Left renal cortex interstitium (tissue), 4 donors: ENCODE measurements around the gene RUFY4. TPM values are rescaled to one million over a fixed set of nuclear protein-coding genes. Genes with fewer than 3 reads are reported as not detected.
"Not testable (repeated sequence)": the region's sequence is repeated elsewhere in the genome, so short reads cannot be mapped to it uniquely, and the experiment has no call there.

ENCODE experiments used
- DNase-seq, 4 donors: peaks; one replicate each; pipeline ENCODE4 v3.0.0-alpha.2; 2013; ENCODE audit warnings: low read depth in 4 of 4, low spot score in 2 of 4, missing footprints in 1 of 4
- polyA plus RNA-seq, 4 donors: library from polyadenylated mRNA; unstranded; fragments of 120-200 nt; gene quantifications; one replicate each; pipeline ENCODE4 v1.2.1, GENCODE V29; 2013; ENCODE audit not compliant: insufficient read length in 4 of 4

RUFY4 gene
- polyA plus RNA-seq, 4 donors: 0.13 to 0.27 TPM; not detected in 2

DNA sequence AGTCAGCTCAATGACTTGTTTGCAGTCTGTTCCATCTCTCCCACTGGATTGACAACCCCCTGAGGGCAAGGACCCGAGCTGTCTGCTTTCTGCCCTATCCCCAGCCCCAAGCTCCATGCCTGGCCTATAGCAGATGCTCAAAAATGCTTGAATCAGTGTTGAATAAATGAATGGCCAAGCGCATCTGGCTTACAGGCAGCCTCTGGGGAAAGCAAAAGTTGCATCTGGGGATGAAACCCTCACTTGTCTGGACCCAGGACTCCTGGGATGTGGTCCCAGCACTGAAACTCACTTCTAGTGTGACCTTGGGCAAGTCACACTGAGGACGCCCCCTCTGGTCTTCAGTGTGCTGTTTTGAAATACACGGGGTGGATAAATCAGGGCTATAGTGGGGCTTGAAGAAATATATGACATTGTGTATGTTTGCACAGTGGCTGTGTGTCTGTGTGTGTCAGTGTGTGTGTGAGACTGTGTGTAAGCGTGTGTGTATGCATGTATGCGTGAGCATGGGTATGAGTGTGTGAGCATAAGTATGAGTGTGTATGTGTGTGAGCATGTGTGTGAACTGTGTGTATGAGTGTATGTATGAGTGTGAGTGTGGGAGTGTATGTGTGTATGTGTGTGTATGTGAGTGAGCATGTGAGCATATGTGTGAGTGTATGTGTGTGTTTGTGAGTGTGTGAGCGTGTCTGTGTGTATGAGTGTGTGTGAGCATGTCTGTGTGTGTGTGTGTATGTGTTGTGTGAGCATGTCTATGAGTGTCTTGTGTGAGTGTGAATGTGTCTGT lies 38.5 kb upstream of the RUFY4 start:
- DNase-seq: no peak

DNA sequence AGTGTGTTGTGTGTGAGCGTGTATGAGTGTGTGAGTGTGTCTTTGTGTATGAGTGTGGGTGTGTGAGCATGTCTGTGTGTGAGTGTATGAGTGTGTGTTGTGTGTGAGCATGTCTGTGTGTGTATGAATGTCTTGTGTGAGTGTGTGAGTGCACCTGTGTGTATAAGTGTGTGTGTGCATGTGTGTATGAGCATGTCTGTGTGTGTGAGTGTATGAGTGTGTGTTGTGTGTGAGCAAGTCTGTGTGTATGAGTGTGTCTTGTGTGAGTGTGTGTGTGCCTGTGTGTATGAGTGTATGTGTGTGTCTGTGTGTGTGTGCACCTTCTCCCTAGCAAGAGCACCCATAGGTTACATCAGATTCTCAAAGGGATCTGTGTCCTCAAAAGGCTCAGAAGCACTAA lies 37.8 kb upstream of the RUFY4 start:
- DNase-seq: no peak

DNA sequence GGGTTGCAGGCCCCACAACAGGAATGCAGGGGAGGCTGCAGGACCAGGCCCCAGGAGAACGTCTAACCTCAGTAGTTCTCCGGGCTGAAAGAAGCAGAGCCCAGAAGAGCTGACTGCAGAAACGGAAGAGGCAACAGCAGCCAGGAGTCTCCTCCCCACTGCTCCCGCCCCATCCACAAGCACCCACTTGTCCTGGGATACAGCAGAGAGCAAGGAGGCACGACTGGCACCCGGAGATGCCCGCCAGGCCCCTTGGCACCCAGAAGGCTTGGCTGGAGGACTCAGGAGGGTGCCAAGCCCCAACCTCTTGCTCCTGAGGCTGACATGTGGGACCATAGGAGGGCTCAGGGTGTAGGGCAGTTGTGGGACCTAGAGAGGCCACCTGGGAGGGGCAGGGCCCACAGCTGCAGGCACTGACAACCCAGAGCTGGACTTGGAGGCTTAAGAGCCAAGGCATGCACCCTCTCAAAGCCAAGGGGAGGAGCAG lies 37.2 kb upstream of the RUFY4 start:
- no peak for DNase-seq

DNA sequence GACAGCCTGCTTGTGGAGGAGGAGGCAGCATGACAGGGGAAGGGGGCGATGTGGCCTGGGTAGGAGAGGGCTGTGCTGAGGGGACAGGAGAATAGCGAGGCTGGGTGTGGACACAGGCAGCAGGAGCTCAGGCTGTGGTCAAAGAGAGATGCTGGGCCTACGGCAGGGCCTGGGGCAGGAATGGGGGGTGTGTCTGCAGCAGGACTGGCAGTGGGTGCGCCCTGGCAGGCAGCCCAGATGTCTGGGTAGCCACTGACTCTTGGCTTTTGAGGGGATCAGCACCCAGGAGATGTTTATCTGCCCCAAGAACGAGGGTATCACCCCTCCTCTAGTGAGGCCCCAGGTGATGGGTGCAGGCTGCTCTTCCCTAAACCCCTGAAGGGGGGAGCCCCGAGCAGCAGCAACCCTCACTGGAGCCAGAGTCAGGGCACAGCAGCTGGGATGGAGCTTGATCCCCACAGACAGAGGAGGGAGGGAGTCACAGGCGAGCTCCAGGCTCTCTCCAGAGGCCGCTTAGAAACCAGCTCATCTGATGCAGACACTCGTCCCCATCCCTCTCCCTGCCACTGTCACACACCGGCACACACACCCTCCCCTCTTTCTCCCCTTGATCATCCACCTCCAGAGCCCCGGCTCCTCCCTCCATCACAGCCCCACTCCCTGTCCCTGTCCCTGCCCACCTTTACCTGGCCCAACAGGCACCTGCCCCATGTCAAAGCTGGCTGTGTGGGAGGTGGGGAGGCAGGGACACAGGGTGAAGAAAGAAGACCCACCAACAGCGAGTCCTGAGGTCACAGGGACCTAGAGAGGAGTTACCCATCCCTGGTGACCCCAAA lies 36.5 kb upstream of the RUFY4 start:
- DNase-seq: no peak

DNA sequence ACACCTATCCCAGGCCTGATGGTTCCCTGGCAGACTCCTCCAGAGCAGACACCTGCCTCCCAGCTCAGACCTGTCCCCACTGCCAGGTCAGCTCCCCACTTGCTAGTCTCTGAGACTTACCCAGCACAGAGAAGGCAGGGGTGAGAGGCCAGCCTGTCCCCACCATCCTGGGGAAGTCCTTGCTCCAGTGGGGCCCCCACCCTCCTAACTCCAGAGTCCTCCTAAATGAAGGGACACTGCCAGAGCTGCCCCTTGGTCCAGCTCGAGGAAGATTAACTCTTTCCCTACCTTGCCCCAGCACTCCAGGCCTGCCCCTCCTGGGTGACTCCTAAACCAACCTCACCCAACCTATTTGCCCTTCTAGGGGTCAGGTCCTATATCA lies 35.9 kb upstream of the RUFY4 start:
- DNase-seq: no peak

DNA sequence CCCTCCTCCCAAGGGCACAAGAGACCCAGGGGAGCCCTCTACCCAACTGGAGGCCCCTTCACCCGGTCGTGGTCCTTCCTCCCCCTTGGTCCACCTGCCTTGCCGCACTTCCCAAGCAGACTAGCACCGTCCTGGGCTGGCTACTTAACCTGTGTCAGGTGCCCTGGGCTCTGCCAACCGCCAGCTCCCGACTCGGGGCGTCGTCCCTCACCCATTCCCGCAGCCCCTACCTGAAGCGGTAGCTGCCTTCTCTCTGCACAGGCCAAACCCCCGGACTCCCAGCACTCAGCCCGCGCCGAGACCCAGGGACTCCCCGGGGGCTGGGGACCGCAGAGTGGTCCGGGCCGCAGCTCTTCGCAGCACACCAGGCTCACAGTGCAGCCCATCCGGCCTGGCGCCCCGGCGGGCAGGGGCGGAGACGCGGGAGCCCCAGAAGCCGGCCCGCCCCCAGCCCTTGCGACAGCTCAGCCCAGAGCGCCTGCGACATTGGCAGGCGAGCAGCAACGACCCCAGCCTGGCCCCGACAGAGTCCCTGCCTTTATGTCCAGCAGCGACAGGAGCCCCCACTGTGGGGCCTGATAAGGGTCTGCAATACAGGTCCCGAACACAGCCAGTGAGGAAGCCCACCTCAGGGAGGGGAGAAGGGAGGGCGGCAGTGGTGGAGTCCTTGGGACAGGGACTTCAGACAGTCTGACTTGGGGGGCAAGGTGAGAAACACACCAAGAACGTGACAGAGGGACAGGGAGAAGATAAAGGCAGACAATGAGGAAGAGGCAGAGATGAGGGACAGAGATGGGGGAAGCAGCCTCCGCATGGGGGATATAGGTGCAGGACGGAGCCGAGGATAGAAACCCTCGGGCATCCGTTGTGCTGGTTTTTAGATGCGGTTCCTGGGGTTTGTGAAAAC lies 35.2 kb upstream of the RUFY4 start:
- no peak for DNase-seq

DNA sequence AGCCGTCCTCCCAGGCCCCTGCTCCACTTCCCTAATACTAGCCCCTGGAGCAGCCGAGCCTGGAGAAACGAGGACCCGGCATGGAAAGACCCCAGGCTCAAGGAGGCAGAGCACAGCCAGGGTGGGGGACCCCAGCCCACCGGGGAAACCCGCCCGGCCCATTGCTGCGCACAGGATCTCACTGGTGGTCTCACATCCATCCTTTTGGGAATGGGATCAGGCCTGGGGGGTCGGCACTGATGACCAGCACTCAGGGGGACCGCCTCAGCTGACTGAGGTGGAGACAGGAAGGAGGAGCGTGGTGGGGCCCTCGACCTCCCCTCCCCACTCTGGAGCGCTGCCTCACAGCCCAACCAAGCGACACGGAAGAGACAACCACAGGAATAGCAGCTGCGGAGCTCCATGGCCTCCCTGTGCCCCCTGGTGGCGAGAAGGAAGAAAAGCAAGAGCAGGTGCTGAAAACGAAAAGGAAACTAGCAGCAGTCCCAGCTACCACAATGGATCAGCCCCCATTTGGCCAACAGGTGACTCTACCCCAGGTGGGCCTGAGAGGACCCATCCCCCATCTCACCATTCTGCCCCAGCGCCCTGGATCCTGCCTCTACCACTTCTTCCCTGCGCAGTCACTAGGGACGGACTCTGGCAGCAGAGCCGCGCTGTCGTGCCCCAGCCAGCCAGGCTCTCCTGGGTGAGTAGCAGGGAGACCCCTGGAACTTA lies 34.4 kb upstream of the RUFY4 start:
- peak in 1 of 4 donors; percentile 26 for DNase-seq

DNA sequence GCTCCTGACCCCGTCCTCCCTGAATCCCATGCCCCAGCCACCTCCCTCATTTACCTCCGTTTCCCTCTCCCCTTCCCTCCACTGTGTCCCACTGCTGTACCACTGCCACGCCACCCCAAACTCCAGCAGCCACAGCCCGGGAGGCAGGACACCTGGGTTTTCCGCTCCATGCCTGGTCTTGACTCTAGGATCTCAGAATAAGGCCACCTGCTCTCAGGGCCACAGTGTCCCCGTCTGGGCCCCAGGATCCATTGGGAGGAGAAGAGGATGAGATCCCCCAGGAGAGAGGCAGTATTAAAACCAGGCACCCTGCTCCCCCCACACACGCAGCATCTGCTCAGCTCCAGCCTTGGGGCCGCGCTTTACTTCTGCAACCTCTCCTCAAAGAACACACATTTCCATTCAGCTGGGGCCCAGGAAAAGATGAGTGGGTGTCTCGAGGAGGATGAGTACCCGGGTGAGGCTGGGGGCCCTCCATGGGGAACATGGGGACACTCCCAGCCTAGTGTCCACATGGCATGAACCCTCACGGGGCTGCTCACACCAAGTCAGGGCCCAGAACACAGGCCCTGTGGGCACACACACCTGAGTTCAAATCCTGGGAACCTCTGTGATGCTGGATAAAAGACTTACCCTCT lies 33.5 kb upstream of the RUFY4 start:
- DNase-seq: no peak

DNA sequence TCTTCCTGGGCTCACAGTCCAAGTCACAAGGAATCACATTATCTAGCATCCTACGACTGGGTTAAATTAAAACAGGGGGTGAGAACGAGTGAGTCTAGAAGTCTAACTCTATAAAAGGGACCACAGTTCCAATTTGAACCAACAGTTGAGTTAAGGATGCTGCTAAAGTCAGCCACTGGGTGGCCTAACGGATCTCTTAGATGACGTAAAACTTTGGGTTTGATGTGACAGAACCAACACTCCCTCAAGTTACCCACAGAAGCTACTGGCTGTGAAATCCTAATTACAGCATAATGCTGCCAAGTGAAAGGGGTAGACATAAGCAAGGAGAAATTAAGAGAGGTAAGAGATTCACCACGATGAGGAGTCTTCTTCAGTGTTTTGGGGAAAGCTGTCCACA lies 32.7 kb upstream of the RUFY4 start:
- no peak for DNase-seq

DNA sequence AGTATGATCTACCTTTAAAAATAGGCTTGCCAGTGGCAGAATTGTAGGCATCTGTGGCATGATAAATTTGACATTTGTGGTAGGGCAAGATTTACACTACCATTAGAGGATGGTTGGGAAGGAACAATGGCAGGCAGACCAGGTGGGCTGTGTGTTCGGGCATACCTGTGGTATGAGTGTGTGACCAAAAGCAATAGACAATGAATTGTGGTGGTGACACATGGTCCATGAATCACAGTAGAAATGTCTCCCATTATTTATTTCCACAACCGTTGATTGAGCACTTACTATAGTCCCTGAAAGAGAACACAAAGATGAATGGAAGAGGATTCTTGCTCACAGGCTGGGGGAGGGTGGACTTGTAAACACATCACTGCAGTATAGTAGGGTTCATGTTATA lies 29.9 kb upstream of the RUFY4 start:
- DNase-seq: no peak

DNA sequence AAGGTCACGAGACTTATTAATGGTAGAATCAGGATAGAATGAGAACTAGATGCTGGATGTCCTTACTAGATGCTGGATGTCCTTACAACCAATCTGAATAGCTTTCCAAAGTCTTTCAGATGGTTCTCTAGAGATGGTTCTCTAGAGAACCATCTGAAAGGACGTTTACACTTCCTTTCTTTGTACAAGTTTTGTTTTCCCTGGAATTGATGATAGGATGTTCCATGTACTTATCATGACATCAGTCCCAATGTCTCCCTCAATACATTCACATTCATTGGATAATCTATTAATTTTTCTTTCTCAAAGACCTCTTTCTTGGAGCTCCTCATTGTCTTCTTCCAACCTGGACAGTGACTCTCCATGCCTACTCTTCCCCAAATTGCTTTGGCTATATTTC lies 28.2 kb upstream of the RUFY4 start:
- no peak for DNase-seq

DNA sequence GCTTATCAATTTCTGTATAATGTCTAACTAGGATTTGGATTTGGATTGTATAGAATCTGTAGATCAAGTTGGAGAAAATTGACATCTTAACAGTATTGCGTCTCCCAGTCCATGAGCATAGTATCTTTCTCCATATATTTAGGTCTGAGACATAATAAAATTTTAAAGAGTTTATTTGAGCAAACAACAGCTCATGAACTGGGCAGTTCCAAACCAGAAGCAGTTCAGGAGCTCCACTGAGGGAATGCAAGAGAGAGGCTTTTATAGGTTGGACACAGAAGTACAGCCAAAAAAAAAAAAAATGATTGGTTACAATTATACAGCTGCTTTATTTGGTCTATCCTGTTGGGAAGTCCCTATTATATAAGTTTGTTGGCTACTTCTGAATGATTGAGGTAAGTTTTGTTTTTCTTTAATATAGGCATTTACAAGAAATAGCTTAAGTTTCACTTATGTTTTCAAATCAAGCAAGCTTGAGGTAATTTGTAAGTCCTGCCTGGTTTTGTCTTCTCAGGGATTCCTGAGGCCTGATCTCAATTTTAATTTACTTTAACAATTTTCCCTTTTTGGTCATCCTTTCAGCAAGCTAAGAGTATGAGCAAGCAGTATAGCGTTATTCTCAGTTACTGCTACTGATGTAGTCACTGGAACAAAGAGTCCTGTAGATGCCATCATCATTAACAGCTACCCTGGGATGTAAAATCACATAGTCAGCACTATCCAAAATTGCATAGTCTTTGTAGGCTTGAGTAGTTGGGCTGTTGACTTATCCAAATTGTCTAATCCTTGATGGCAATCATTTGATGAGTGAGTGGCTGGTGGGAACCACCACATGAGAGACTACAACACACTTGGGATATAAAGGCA lies 27.5 kb upstream of the RUFY4 start:
- DNase-seq: no peak

DNA sequence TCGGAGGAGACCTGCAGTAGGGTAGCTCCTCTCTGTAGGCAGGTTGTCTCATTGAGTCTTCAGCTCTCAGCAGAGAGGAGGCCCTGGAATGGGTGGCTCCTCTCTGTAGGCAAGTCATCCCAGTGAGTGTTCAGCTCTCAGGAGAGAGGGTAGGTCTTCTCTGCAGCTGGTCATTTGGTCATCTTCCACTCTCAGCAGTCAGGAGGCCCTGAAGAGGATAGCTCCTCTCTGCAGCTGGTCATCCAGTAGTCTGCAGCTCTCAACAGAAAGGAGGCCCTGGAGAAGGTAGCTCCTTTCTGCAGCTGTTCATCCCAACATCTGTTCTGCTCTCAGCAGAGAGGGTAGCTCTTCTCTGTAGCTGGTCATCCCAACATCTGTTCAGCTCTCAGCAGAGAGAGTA lies 26.0 kb upstream of the RUFY4 start:
- DNase-seq: no peak

DNA sequence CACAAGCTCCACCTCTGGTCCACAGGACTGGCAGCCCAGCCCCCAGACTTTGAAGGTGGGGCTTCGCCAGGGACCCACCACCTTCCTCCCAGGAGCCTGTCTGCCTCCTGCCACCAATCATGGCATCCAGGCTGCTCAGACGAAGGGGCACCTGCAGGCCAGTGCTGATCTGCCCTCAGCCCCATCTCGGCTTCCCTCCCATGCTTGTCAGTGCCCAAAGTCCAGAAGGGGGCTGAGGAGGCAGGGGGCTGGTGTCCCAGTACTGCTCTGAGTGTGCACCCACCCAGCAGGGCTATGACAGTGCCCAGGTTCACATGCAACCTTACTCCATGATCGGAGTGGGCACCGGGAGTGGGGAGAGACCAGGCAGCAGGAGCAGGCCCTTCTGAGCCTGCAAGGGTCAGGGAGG lies 25.3 kb upstream of the RUFY4 start:
- DNase-seq: no peak

DNA sequence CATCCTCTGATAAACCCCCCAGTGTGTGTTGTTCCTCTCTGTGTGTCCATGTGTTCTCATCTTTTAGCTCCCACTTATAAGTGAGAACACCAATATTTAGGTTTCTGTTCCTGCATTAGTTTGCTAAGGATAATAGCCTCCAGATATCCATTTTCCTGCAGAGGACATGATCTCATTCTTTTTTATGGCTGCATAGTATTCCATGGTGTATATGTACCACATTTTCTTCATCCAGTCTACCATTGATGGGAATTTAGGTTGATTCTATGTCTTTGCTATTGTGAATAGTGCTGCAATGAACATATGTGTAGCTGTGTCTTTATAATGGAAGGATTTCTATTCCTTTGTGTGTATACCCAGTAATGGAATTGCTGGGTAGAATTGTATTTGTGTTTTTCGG lies 24.5 kb upstream of the RUFY4 start:
- not testable (repeated sequence) for DNase-seq

DNA sequence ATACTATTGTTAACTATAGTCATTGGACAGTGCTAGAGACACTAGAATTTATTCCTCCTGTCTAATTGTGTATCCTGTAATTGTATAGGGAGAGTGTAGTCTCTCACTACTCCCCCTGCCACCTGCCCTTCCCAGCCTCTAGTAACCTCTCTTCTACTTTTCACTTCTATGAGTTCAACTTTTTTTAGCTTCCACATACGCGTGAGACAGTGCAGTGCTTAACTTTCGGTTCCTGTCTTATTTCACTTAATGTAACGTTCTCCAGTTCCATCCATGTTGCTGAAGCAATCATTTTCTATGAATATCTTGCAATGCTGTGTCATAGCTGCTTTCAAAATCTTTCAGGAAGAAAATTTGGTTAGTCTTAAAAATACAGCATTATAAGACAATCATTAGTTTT lies 22.8 kb upstream of the RUFY4 start:
- DNase-seq: no peak

DNA sequence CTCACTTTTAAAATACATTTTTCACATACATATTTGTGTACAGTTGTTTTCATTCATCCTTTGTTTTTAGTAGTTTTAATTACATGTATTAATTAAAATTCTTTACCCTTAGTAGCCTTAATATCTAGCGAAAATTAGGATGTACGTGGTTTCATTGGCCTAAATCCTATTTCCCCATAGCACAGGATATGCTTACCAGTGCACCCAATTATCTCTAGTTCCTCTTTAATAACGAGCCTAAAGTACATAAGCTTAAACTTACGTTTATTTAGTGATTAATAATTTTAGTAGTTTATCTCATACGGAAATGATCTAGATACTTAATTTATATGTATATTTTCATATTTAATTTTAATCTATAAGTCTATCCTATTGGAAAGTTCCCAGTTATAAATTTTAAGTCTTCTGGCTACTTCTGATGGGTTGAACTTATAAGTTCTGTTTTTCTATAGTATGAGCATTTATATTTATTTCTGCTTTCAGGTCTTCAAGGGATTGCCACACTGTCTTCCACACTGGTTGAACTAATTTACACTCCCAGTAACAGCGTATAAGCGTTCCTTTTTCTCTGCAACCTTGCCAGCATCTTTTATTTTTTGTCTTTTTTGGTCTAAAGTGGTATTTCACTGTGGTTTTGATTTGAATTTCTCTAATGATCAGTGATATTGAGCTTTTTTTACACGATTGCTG lies 21.4 kb upstream of the RUFY4 start:
- DNase-seq: no peak

DNA sequence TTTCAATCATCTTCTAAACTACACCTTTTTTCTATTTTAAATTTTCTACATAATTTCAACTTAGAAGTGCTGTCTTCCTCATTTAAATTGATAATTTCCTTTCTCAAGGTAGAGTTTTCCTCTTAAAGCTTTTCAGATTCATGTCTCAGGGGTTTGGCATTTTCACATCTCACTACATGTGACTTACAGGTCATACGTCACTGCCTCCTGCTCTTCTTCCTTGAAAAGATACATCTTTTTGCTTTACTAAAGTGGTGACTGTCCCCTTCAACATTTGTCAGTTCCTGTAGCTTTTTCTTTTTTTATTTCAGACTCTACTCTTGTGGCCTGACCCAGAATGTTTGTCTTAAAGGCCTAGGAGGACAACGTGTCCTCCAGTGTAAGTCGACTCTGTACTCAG lies 17.1 kb upstream of the RUFY4 start:
- no peak for DNase-seq
